Measurements from ENCODE around the gene CRLF1. TPM values are rescaled to one million over a fixed set of nuclear protein-coding genes. Genes with fewer than 3 reads are reported as not detected.
A peak's percentile ranks its signal among the peaks of the same experiment; 100 is the strongest.

The CRLF1 gene
- total RNA-seq, 2 donors from 2014 or later: 0.84 to 1.6 TPM

DNA sequence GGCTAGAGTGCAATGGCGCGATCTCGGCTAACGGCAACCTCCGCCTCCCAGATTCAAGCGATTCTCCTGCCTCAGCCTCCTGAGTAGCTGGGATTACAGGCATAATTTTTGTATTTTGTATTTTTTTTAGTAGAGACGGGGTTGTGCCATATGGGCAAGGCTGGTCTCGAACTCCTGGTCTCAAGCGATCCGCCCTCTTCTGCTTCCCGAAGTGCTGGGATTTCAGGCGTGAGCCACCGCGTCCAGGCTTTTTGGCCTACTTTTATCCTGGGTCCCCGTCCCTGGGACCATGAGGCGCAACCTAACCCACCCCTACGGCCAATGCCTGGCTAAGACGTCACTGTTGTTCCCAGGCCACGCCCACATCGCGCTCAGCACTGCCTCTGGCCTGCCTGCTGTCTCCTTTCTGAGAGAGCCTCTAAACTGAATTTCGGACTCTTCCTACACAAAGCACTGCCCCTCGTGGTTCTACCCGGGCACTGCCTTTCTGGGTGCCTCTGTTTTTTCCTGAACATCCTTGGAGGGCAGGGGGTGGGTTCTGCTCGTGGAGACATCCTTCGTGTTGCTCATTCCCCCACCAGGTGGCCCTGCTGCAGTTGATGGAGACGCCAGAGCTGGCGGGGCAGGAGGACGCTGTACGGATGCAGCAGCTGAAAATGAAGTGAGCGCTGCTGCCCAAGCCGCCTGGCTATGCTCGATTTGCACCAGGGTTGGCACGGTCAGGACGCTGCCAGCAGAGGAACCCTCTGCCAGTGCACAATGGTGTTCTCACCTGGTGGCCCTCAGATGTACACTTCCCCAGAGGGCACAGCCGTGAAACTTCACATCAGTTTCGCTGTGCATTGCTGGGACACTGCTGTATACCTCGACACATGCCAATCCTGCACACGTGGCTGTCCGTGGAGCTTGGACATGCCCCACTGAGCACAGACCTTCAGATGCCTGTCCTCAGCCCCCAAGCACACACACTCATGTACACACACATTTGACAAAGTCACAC, 16.0 kb downstream of the CRLF1 start:
- intact Hi-C loops (cut with DNase I): loop anchor here (5.0 kb wide), 1 partner anchor 257 kb away; no protein-coding TSS in a partner anchor
- no peak overlapping the region for H3K9ac ChIP-seq (ENCODE audit: low read depth in 2 of 2, low read length in 2 of 2)

DNA sequence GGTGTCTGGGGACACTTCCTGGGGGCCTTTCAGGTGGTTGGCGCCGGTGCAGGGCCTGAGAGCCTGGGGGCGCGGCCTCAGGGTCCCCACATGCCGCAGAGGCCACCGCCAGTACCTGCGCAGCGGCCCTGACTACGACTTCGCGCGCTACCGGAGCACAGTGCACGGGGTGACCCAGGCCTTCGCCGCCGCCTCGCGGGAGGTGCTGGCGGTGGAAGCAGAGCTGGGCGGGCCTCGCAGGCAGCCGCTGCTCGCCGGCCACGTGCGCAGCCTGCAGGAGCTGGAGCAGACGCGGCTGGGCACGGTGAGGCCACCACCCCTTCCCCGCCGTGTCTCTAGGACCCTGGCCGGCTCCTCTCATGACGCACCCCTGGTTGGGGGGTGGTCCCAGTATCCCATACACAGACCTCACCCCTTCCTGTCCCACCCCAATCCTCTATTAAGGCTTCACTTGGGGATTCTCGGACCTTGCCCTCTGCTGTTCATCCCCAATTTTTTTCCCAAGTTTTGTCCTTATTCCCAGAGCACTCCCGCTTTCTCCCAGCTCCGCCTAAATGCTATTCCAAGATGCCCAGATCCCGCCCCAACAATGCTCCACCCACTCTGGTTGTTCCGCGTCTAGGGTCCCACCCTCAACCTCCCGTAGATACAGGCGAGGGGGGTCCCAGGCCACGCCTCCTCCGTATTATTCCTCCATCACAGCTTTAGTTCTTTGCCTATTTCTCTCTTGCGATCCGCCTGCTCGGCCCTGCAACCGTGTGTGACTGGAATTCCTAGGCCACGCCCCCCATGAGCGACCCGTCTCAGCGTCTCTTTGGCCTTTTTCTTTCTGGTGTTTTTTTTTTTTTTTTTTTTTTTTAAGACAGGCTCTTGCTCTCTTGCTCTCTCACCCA, 17.0 kb downstream of the CRLF1 start:
- peak overlapping the region; percentile 93 for H3K4me3 ChIP-seq
- H3K9ac ChIP-seq (ENCODE audit: low read depth in 2 of 2, low read length in 2 of 2): peak overlapping the region; percentile 79 to 88
- H3K4me1 ChIP-seq: peaks cover 11% of the 10 kb centered on the region
- TF ChIP-seq, protein P1, sequence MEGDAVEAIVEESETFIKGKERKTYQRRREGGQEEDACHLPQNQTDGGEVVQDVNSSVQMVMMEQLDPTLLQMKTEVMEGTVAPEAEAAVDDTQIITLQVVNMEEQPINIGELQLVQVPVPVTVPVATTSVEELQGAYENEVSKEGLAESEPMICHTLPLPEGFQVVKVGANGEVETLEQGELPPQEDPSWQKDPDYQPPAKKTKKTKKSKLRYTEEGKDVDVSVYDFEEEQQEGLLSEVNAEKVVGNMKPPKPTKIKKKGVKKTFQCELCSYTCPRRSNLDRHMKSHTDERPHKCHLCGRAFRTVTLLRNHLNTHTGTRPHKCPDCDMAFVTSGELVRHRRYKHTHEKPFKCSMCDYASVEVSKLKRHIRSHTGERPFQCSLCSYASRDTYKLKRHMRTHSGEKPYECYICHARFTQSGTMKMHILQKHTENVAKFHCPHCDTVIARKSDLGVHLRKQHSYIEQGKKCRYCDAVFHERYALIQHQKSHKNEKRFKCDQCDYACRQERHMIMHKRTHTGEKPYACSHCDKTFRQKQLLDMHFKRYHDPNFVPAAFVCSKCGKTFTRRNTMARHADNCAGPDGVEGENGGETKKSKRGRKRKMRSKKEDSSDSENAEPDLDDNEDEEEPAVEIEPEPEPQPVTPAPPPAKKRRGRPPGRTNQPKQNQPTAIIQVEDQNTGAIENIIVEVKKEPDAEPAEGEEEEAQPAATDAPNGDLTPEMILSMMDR (IDR thresholded peaks at IDR 0.05): no peak
- intact Hi-C loops (cut with DNase I): loop anchor here (5.0 kb wide), 1 partner anchor 258 kb away; no protein-coding TSS in a partner anchor
- peak; percentile 72 for DNase-seq
- no peaks in the 10 kb centered on the region for H3K9me3 ChIP-seq
- peak overlapping the region; percentile 97 for H3K27ac ChIP-seq
- H3K36me3 ChIP-seq: no peaks in the 10 kb centered on the region
- no peaks in the 10 kb centered on the region for H3K27me3 ChIP-seq

More for the DNA sequence above, 16.0 kb downstream of the CRLF1 start:
- DNase-seq: no peak
- Histone ChIP-seq H3K27ac (no peak overlapping the region), H3K9me3 (no peaks in the 10 kb centered on the region), H3K36me3 (no peaks in the 10 kb centered on the region), H3K27me3 (peaks cover 9% of the 10 kb centered on the region), H3K4me1 (peaks cover 18% of the 10 kb centered on the region), H3K4me3 (no peak overlapping the region)
- TF ChIP-seq, protein P1 (IDR thresholded peaks at IDR 0.05): no peak

DNA sequence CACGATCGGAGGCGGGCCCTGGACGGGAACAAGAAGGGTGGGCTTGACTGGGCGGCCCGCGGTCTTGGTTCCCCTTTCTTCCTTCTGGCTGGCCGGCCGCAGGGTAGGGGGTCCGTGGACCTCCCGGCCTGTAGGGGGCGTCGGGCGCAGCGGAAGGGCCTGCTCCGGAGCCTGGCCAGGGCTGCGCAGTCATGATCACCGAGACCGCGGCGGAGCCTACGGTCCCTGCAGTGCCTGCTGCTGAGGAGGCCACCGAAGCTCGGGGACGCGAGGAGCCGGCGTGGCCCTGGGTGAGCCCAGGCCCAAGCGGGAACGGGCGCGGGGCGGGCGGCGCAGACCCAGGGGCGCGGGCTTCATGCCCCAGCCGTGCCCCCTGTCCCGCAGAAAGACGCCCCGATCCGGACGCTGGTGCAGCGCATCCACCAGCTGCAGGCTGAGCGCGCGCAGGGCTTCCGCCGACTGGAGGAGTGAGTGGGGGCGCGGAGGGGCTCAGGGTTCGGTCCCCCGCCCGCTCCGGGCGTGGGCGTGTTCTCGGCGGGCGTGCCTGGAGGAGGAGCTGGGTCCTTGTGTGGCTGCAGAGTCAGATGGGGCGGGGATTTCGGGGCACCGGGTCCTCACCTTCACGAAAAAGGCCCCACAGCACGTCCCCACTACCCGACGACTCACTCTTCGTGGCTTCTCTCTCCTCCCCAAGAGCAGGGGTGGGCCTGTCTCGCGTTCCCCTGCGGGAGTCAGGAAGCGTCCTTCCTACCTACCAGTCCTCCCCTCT, 17.8 kb downstream of the CRLF1 start, which contains the start of gene REX1BD:
Gene REX1BD (plus strand): TSS at position 188 of the 769 bp plus-strand sequence. CDS start 4 bp downstream, at position 192.
- peak; percentile 85 for DNase-seq
- no peaks in the 10 kb centered on the region for H3K36me3 ChIP-seq
- H3K27ac ChIP-seq: peak within 1 kb of the TSS; percentile 97
- TF ChIP-seq, protein P1 (IDR thresholded peaks at IDR 0.05): peak; percentile 87
- peak within 1 kb of the TSS; percentile 79 to 88 for H3K9ac ChIP-seq (ENCODE audit: low read depth in 2 of 2, low read length in 2 of 2)
- no peaks in the 10 kb centered on the region for H3K27me3 ChIP-seq
- H3K4me3 ChIP-seq: peak within 1 kb of the TSS; percentile 93
- H3K4me1 ChIP-seq: peaks cover 8% of the 10 kb centered on the region
- no peaks in the 10 kb centered on the region for H3K9me3 ChIP-seq
- intact Hi-C loops (cut with DNase I): no loop called here

DNA sequence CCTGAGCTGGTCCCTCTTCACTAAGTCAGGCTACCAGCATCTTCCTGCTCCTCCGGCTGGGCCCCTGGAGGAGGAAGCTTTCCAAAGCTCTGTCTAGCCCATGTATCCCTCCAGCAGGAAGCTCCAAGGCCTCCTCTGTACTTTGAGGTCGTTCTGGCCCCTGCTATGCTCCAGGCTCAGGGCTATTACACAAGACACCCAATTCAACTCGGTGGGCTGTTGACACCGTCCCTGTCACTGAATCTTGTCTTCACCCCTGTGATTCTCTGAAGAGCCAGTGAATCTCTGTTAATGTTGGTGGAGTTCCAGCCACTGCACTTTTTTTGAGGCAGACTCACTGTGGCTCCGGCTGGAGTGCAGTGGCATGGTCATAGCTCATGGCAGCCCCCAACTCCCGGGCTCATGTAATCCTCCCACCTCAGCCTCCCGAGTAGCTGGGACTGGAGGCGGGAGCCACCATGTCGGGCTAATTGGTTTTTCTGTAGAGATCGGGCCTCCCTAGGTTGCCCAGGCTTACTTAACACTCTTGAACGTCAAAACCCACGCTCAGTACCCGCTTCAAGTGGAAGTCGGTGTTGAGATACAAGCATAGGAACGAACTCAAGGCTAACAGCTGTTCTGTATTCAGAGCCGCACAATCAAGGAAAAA, 18.5 kb downstream of the CRLF1 start:
- peaks cover 8% of the 10 kb centered on the region for H3K4me1 ChIP-seq
- H3K27ac ChIP-seq: peak overlapping the region; percentile 97
- no peak for DNase-seq
- intact Hi-C loops (cut with DNase I): no loop called here
- no peaks in the 10 kb centered on the region for H3K9me3 ChIP-seq
- H3K9ac ChIP-seq (ENCODE audit: low read depth in 2 of 2, low read length in 2 of 2): peak overlapping the region; percentile 79 to 88
- no peaks in the 10 kb centered on the region for H3K36me3 ChIP-seq
- TF ChIP-seq, protein P1 (IDR thresholded peaks at IDR 0.05): no peak
- H3K27me3 ChIP-seq: no peaks in the 10 kb centered on the region
- peak overlapping the region; percentile 93 for H3K4me3 ChIP-seq

Data from colonic mucosa (tissue), 4 donors.